Measurements from ENCODE around the gene FAM234B. TPM values are rescaled to one million over a fixed set of nuclear protein-coding genes. Genes with fewer than 3 reads are reported as not detected.

FAM234B gene
- 3.1 and 7.5 TPM in 2 replicates for total RNA-seq

- DNase-seq (ENCODE audit: low read depth) = peak; percentile 65
Observed at GRCh38 chr12:13044002-13044905, at the start of gene FAM234B. FAM234B (plus strand) TSS chr12:13044381; CDS start chr12:13044404, 23 bp downstream.

- no peak for DNase-seq (ENCODE audit: low read depth)
Observed at GRCh38 chr12:12995088-12995487, 49.1 kb upstream of the FAM234B start.

GRCh38 chr12:12996209-12996608 lies 48.0 kb upstream of the FAM234B start:
- DNase-seq (ENCODE audit: low read depth) = no peak

GRCh38 chr12:12997156-12997555 lies 47.0 kb upstream of the FAM234B start:
- DNase-seq (ENCODE audit: low read depth) = no peak

GRCh38 chr12:12997734-12998133 lies 46.4 kb upstream of the FAM234B start:
- DNase-seq (ENCODE audit: low read depth) = no peak

- DNase-seq (ENCODE audit: low read depth) = no peak
Observed at GRCh38 chr12:12998248-12998647, 45.9 kb upstream of the FAM234B start.

- peak; percentile 29 for DNase-seq (ENCODE audit: low read depth)
Observed at GRCh38 chr12:12999271-12999958, 44.8 kb upstream of the FAM234B start.

GRCh38 chr12:12999959-13000615 lies 44.1 kb upstream of the FAM234B start, which contains the start of gene HEBP1:
HEBP1 (minus strand) TSS chr12:13000265; CDS start chr12:13000114, 151 bp downstream.
- peak; percentile 39 for DNase-seq (ENCODE audit: low read depth)

GRCh38 chr12:13000616-13000924 lies 43.6 kb upstream of the FAM234B start:
- no peak for DNase-seq (ENCODE audit: low read depth)

- peak; percentile 23 for DNase-seq (ENCODE audit: low read depth)
Observed at GRCh38 chr12:13000925-13001774, 43.0 kb upstream of the FAM234B start.

GRCh38 chr12:13001775-13002040 lies 42.5 kb upstream of the FAM234B start:
- DNase-seq (ENCODE audit: low read depth) = no peak

GRCh38 chr12:13002301-13003097 lies 41.7 kb upstream of the FAM234B start:
- no peak for DNase-seq (ENCODE audit: low read depth)

- no peak for DNase-seq (ENCODE audit: low read depth)
Observed at GRCh38 chr12:13004361-13004760, 39.8 kb upstream of the FAM234B start.

GRCh38 chr12:13004986-13005385 lies 39.2 kb upstream of the FAM234B start:
- no peak for DNase-seq (ENCODE audit: low read depth)

- no peak for DNase-seq (ENCODE audit: low read depth)
Observed at GRCh38 chr12:13005649-13006048, 38.5 kb upstream of the FAM234B start.

- no peak for DNase-seq (ENCODE audit: low read depth)
Observed at GRCh38 chr12:13007496-13008233, 36.5 kb upstream of the FAM234B start.

- no peak for DNase-seq (ENCODE audit: low read depth)
Observed at GRCh38 chr12:13008741-13009380, 35.3 kb upstream of the FAM234B start.

GRCh38 chr12:13011098-13011497 lies 33.1 kb upstream of the FAM234B start:
- no peak for DNase-seq (ENCODE audit: low read depth)

- no peak for DNase-seq (ENCODE audit: low read depth)
Observed at GRCh38 chr12:13022851-13023271, 21.3 kb upstream of the FAM234B start.

All from renal cortical epithelial cell (primary cell).